ENCODE measurements around the gene TFR2. TPM values are rescaled to one million over a fixed set of nuclear protein-coding genes. Genes with fewer than 3 reads are reported as not detected.

TFR2 gene
- total and polyA plus RNA-seq, 3 donors from 2014 or later, result 0.87 to 1.5 (median 1.1) TPM

- no peak overlapping the region for H3K27ac ChIP-seq
- H3K9me3 ChIP-seq, result no peaks in the 10 kb centered on the region
- 64 to 75% methylated on average over 7 to 18 of the region's 18 CpGs for WGBS, 2 donors
- no peaks in the 10 kb centered on the region for H3K27me3 ChIP-seq
- H3K4me3 ChIP-seq, result no peak overlapping the region
- peaks cover 27% of the 10 kb centered on the region for H3K4me1 ChIP-seq
- H3K36me3 ChIP-seq (ENCODE audit: low read depth, missing control alignments), result no peaks in the 10 kb centered on the region
- TF ChIP-seq POLR2A (IDR thresholded peaks at IDR 0.05) (no peak), CTCF (IDR thresholded peaks at IDR 0.05) (no peak)
- intact Hi-C loops (cut with DNase I; ENCODE audit: low total_unique reads), result no loop called here
- no peak for DNase-seq
Measured at GRCh38 chr7:100599911-100600729, 41.2 kb downstream of the TFR2 start.

GRCh38 chr7:100598425-100598824 lies 42.9 kb downstream of the TFR2 start:
- Histone ChIP-seq H3K4me1 (peaks cover 20% of the 10 kb centered on the region), H3K9me3 (no peaks in the 10 kb centered on the region), H3K36me3 (ENCODE audit: low read depth, missing control alignments) (no peaks in the 10 kb centered on the region), H3K27me3 (no peaks in the 10 kb centered on the region), H3K4me3 (no peak overlapping the region), H3K27ac (no peak overlapping the region)
- no peak for DNase-seq
- no peak for TF ChIP-seq POLR2A (IDR thresholded peaks at IDR 0.05)
- no peak for TF ChIP-seq CTCF (IDR thresholded peaks at IDR 0.05)
- 92 to 95% methylated on average over 4 of the region's 4 CpGs for WGBS, 2 donors
- intact Hi-C loops (cut with DNase I; ENCODE audit: low total_unique reads), result no loop called here

GRCh38 chr7:100595188-100595587 lies 46.2 kb downstream of the TFR2 start:
- no peak for DNase-seq
- H3K9me3 ChIP-seq, result no peaks in the 10 kb centered on the region
- H3K36me3 ChIP-seq (ENCODE audit: low read depth, missing control alignments), result no peaks in the 10 kb centered on the region
- no peak overlapping the region for H3K4me3 ChIP-seq
- H3K27ac ChIP-seq, result no peak overlapping the region
- 96 to 98% methylated on average over 7 of the region's 7 CpGs for WGBS, 2 donors
- TF ChIP-seq POLR2A (IDR thresholded peaks at IDR 0.05) (no peak), CTCF (IDR thresholded peaks at IDR 0.05) (no peak)
- H3K4me1 ChIP-seq, result peaks cover 10% of the 10 kb centered on the region
- intact Hi-C loops (cut with DNase I; ENCODE audit: low total_unique reads), result no loop called here
- no peaks in the 10 kb centered on the region for H3K27me3 ChIP-seq

GRCh38 chr7:100591596-100591995 lies 49.8 kb downstream of the TFR2 start:
- Histone ChIP-seq H3K27me3 (no peaks in the 10 kb centered on the region), H3K9me3 (no peaks in the 10 kb centered on the region), H3K36me3 (ENCODE audit: low read depth, missing control alignments) (no peaks in the 10 kb centered on the region), H3K4me3 (no peak overlapping the region), H3K4me1 (peaks cover 6% of the 10 kb centered on the region), H3K27ac (no peak overlapping the region)
- no peak for DNase-seq
- intact Hi-C loops (cut with DNase I; ENCODE audit: low total_unique reads), result no loop called here
- 96 to 98% methylated on average over 17 of the region's 17 CpGs for WGBS, 2 donors
- TF ChIP-seq POLR2A (IDR thresholded peaks at IDR 0.05), result no peak
- TF ChIP-seq CTCF (IDR thresholded peaks at IDR 0.05), result no peak
